Activated CD4-positive, CD25-positive, alpha-beta regulatory T cell treated with anti-CD3 and anti-CD28 coated beads, Interleukin-2, amount 50 U/mL, for 72 hours (primary cell): Measurements from ENCODE around the gene SLC25A24.
"Not testable (repeated sequence)": the region's sequence is repeated elsewhere in the genome, so short reads cannot be mapped to it uniquely, and the experiment has no call there.

ENCODE experiments used
- DNase-seq: peaks from one replicate; pipeline ENCODE4 v3.0.0; 2021

SLC25A24 gene

DNA sequence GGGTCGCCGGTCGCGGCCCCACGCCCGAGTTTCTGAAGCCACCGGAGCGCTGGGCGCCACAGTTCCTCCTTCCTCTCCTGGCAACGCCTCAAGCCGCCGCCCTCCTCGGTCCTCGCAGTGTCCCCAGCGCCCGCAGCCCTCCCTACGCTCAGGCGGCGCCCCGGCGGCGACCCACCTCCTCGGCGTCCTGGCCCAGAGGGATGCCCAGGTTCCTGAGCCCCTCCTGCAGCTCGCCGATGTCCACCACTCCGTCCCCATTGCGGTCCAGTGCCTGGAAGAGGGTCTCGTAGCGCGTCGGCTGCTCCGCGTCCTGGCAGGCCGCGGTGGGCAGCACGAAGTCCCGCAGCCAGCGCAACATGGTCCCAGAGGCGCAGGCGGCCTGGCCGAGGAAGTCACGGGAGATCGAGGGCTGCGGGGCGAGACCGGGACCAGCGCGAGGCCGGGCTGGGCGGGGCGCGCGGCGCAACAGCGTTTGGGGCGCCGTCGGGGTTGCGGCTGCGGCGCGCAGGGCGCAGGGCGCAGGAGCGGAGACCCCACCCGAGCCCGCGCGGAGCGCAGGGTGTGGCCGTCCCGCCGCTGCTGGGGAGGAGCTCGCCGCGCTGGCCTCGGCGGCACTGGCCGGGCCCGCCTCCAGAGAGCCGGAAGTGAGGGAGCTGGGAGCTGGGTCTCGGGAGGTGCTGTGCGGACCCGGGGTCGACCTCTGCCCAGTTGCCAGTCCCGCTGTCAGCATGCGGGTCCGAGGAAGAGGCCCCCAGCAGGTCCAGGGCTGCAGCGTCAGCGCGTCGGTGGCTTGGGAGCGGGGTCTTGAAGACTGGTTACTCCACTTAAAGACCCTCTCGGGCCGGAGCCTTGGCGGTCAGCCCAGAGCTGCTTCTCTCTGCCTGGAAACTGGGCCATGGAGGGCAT, at the start of gene SLC25A24:
TSS of gene SLC25A24 (minus strand) at position 563 of the 906 bp plus-strand sequence. CDS start at position 358, 205 bp downstream.
- peak; percentile 81 for DNase-seq

DNA sequence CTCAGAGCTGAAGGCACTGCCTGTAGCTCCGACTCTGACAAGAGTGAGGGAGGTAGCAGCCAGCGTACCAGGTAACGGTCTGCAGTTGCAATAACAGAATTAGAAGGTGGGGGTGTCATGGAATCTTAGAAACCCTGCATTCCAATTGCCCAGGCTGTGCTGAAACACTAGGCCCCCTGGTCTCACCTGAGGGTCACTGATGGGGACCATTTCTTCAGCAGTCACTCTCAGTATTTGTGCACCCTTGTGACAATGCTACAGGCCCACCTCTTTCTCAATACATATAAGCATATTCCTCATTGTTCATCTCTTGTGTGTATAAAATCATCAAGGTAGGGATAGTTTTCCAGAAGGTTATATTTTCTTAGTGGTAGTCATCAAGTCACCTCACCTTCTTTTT, 43.8 kb upstream of the SLC25A24 start, which contains the start of gene NBPF4:
TSS of gene NBPF4 (minus strand) at position 101 of the 400 bp plus-strand sequence. CDS start 315 bp downstream, outside the sequence.
- not testable (repeated sequence) for DNase-seq

DNA sequence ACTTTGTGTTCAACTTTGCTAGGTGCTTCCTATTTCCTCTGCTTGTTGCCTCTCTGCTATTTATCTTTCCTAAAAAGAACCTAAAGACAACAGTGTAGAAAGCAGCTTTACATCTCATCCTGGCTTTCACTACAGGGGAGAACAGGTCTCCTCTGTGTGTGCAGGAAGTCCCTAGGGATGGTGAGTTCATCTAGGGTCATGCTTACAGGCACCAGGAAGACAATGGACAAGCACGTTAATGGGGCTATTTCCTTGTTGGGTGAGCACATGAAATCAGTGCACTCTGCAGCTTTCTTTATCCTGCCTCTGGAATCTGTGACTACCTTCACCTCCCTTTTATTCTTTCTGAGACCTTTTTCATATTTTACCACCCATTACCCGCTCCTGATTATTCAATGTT, 39.3 kb upstream of the SLC25A24 start:
- not testable (repeated sequence) for DNase-seq

DNA sequence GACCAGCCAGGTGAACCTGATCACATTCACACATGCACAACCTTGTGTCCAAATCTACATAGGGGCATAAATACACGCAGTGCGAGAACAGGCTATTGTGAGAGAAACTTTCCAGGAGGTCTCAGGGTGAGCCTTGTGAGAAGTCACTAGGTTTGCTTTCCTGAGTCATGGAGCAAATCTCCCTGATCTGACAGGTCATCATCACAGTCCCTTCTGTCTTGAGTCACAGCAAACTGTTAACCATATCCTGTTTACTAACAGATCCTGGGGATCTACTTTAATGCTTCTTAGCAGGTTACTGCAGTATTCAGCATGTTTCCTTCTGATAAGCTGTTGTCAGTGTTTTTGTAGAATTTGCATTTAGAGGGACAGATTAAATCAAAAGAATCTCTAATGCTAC, 35.2 kb upstream of the SLC25A24 start:
- not testable (repeated sequence) for DNase-seq

DNA sequence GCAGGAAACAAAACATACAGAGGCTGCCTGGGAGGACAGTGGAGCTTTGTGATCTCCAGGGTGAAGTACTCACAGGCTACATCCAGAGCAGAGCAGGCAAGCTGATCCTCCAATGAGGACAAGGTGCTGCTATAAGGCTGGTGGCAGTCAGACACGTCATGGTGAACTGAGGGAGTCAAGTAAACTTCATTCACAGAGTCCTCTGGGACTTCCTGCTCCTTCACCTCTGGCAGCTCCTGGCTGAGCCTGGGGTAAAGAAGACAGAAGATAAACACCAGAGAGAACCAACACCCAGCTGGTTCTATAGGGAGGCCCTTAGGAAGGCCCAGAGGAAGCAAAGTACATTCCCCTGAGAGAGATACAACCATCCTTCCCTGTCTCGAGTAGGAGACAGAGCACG, 32.0 kb upstream of the SLC25A24 start:
- DNase-seq: not testable (repeated sequence)

DNA sequence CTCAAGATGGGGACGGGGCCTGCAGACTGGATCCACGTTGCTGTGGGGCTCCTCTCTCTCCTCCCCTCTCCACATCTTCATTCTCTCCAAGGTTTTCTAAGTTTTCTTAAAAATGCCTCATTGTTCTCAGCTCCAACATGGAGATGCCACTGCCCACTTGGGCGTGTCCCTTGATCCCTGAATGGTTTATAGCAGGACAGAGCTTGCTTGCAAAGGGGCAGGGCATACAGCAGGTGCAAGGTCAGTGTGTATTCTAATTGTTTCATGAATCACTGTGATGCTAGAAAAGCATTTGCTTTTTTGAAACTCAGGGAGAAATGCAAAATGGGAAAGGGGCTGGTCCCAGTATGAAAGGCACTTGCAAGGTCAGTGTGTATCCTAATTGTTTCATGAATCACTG, 29.8 kb upstream of the SLC25A24 start:
- not testable (repeated sequence) for DNase-seq

DNA sequence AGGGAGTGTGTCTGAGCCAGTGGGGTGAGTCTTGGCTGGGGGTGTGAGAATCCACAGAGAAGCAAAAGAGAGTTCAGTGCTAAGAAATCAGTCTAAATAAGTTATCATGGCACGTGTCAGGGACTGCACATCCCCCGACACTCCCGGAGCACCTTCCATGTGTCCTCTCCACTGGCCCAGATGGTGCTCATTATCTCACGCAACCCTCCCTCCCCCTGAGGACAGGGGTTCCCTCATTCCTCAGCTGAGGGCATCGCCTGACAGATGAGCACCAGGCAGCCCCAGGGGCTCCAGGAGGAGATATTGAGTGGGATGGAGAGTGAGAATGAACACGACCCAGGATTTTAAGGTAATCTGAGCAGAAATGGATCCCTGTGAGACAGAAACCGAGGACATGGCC, 27.6 kb upstream of the SLC25A24 start:
- not testable (repeated sequence) for DNase-seq

DNA sequence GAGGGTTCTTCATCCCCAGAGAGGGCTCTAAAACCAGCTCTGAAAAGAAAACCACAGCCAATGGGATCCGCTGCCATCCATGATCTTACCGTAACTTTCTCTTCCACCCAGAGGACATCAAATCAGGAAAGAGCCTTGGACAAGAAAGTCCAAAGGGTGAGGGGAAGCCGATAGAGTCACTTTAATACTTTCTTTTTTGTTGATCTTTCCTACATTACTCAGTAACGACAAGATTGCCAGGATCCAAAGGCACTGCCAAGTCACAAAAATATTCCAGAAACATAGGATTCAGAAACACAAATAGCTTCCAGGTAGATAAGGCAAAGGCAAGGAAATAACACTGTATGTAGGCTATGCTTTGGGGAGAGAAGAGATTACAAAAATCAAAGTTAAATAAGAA, 26.7 kb upstream of the SLC25A24 start:
- DNase-seq: not testable (repeated sequence)

DNA sequence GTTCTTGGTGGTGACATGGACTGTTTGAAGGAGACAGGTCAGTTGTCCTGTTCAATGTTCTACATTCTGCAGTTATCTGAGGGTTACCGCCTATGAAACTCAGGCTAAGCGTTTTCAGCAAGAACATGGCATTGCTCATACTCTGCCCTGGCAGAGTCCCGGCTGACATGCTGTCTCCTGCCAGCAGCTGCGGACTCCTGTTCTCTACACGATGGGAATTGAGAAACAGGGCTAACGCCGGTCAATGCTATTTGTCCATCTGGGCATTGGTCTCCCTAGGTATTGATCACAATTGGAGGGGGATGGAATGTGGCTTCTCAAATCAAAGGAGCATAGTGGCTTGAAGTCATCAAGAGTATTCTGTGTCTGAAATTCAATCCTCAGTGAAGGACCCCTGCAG, 23.1 kb upstream of the SLC25A24 start:
- DNase-seq: not testable (repeated sequence)

DNA sequence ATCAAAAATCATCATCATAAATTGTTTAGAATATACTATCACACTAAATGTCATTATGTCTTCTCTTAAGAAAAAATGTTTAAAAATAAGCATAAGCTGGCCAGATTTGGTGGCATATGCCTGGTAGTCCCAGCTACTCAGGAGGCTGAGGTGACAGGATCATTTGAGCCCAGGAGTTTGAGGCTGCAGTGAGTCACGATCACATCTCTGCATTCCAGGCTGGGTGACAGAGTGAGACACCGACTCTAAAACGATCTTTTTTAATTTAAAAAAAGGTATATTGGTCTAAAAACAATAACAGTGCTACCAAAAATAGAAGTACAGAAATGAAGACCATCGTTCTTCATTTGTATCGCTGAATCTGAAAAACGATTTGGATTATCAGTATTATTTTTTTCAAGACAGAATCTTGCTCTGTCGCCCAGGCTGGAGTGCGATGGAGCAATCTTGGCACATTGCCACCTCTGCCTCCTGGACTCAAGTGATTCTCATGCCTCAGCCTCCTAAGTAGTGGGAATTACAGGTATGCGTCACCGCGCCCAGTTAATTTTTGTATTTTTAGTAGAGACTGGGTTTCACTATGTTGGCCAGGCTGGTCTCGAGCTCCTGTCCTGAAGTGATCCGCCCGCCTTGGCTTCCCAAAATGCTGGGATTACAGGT, 17.5 kb upstream of the SLC25A24 start:
- not testable (repeated sequence) for DNase-seq

DNA sequence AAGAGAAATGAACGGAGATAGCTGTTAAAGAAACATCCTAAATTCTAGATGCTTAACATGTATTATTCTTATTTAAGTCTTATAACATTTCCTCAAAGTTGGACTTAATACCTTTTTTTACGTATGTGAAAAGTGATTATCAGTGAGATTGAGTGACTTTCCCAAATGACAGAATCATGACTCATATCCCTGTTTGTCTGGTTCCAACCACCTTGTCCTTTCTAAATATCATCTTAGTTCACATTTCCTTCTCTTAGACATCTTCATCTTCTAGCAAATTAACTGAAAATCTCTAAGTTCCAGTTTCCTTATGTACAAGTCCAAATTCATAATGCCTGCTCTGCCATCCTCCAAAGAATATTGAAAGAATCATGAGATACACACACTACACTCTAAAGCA, 16.9 kb upstream of the SLC25A24 start:
- DNase-seq: not testable (repeated sequence)

DNA sequence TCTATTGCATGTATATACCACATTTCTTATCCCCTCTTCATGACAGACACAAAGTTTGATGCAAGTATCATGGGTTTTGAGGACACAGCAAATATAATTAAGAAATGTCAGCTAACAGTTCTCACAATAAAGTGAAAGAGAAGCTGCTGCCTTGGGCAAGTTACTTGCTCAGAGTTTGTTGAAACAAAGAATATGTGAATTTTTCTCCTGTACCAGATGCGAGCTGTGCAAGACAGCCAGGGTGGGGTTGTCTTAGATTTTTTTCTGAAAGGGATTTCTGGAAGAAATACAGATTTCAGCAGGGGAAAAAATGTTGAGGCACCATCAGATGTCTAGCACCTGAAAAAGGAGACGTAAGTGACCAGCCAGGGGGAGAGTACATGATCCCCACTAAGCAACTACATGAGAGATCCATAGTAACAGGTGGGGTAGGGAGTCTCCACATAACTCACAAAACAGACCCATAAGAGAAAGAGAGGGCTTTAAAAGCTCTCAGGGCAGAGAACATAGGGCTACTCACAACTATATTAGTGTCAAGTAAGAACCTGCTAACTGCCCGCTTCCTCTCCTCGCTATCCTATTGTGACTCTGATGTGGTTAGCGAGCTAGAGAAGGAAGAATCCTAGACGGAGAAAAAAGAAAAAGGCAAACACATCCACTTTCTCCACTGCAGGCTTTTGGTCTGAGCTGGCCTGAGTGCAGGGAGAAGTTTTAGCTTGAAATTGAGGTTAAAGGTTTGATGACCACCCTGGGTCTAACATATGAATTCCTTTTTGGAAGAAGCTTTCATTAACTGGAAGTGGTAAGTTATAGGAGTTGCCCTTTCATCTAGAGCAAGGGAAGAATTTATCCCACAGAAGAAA, 16.1 kb upstream of the SLC25A24 start:
- not testable (repeated sequence) for DNase-seq

DNA sequence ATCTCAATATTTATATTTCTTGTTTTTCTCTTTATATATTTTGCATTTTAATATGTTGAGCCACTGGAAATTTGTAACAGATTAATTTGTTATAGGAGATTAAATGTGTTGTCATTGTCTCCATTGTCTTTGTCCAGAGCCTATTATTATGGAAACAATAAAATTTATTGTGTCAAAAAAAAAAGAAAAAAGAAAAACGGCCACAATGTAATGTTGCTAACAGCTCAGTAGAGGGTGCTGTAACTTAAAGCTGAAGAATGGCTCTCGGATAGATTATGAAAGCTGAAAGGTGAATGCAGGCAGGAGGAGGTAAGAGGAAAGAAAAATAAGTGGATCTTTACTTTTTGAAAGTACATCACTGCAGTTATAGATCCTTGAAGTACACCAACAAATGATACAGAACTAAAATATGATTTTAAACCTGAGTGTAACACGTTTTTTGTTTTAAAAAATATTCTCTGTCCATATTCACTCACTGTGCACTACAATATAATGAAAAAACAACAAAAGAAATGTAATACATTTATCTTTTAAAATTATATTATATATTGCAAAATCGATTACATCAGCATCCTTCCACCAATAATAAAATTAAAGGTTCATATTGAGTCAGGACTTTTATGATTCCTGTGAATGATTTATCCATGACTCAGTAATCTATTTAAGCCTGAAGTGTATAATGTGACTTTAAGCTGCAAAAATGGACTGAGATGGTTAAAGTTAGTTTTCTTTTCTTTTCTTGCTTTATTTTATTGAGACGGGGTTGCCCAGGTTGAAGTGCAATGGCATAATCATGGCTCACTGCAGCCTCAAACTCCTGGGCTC, 14.7 kb upstream of the SLC25A24 start:
- not testable (repeated sequence) for DNase-seq

DNA sequence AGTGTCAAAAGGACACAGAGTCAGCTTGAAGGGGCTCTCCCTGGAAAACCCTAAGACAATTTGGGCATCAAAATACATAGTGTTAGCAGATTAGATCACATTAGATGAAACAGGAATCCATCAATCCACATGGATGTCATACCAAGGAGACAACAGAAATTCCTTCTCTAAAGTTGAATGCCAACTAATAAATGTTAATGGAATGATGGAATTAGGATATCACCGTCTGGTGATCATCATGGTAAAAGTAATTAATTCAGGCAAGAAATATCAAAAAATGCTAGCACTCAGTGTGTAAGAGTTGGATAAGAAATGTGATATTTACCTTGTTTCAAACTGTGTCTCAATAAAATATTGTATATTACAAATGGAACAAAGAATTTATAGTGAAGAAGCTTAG, 10.9 kb upstream of the SLC25A24 start:
- DNase-seq: no peak

DNA sequence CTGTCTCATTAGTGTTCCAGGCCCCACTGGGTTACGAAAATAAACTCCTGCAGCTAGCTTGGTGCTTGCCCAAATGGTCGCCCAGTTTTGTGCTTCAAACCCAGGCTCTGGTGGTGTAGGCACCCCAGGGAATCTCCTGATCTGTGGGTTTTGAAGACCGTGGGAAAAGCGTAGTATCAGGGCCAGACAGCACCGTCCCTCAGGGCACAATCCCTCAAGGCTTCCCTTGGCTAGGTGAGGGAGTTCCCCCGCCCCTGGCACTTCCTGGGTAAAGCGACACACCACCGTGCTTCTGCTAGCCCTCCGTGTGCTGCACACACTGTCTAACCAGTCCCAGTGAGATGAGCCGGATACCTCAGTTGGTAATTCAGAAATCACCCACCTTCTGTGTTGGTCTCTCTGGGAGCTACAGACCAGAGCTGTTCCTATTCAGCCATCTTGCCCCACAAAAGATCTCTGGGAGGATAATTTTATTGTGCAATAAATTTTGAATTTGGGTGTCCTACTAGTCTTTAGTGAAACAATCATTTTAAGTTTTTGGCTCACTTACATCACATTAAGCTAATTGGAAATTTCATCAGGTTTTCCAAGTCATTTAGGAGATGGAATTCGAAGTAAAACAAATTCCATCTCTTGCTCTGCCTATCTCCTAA, 9.4 kb upstream of the SLC25A24 start:
- no peak for DNase-seq

DNA sequence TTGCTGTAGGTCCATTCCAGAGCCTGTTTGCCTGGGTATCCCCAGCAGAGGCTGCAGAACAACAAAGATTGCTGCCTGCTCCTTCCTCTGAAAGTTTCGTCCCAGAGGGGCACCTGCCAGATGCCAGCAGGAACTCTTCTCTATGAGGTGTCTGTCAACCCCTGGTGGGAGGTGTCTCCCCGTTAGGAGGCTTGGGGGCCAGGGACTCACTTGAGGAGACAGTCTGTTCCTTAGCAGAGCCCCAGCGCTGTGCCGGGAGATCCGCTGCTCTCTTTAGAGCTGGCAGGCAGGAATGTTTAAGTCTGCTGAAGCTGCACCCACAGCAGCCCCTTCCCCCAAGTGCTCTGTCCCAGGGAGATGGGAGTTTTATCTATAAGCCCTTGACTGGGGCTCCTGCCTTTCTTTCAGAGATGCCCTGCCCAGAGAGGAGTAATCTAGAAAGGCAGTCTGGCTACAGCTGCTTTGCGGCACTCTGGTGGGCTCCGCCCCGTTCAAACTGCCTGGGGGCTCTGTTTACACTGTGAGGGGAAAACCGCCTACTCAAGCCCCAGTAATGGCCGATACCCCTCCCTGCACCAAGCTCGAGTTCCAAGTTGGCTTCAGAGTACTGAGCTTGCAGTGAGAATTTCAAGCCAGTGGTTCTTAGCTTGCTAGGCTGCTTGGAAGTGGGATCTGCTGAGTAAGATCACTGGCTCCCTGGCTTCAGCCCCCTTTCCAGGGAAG, 8.7 kb upstream of the SLC25A24 start:
- DNase-seq: no peak

DNA sequence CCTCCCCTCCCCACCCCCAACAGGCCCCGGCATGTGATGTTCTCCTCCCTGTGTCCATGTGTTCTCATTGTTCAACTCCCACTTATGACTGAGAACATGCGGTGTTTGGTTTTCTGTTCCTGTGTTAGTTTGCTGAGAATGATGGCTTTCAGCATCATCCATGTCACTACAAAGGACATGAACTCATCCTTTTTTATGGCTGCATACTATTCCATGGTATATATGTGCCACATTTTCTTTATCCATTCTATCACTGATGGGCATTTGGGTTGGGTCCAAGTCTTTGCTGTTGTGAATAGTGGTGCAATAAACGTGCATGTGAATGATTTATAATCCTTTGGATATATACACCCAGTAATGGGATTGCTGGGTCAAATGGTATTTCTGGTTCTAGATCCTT, 3.4 kb upstream of the SLC25A24 start:
- not testable (repeated sequence) for DNase-seq

DNA sequence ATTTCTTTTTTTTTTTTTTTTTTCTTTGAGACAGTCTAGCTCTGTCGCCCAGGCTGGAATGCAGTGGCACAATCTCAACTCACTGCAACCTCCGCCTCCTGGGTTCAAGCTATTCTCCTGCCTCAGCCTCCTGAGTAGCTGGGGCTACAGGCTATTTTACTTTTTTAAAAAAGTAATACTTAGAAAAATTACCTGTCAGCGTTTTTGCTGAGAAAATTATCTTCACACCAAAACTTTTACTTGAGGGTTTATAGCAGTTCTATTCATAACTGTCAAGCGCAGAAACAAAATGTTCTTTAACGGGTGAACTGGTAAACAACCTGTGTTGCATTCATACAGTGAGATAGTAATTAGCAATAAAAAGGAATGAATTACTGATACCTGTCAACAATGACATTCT, 1.5 kb upstream of the SLC25A24 start:
- DNase-seq: no peak

DNA sequence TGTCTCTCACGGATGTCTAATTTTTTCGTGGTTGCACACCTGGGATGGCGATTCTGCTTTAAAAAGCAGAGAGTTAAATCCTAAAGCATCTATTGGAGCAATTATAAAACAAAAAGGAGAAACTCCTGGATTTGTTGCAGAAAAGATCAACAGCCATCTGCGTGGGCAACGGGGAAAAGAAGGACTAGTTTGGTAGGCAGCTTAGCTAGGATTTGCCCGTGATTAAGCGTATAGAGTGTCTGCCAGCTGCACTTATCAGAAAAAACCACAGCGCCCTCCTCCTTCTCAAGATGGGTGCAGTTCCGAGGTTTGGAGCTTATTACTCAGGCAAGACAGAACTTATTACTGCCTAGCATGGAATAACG, 526 bp upstream of the SLC25A24 start:
- no peak for DNase-seq

DNA sequence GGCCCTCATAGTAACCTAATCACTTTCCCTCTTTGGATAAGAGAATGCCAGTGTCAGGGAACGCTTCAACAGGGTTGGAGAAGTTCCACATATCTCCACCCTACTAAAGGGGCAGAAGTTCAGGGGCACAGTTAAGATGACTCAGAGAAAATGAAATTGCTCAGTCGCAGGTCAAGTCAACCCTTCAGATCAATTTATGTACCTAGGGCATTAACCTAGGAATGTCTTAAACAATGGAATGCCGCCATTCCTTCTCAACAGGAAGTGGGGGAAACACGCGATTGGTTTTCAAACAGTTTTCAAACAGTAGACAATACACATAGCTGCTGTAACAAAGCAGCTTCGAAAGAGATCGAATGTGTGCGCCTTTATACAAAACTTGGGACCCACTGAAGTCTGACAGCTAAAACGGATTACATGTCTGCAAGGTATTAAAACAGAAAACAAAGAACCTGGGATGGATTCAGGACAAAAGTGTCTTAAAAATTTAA, 897 bp downstream of the SLC25A24 start:
- DNase-seq: no peak

DNA sequence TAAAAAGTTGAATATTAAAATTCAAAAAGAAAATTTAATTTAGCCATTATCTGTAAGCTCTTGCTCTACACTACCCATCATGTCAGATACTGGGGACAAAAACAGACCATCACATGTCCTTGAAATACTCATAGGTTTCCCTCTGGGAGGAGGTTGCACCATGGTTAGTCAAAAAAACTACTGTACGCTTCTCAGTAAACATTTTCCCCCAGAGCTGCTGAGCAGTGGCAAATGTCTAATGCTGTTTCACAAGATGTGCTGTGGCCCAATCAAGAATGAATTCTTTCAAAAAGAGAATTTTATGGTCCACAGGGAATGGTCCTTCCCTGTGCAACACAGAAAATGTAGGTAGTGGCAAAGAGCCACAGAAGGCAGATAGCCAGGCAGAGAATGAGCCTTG, 6.1 kb downstream of the SLC25A24 start:
- DNase-seq: no peak
